Activated CD4-positive, alpha-beta T cell treated with anti-CD3 and anti-CD28 coated beads, Interleukin-2, amount 50 U/mL, for 1 hour (primary cell): Measurements from ENCODE around the gene CDK14.

ENCODE experiments used
- DNase-seq: peaks from one replicate; pipeline ENCODE4 v3.0.0-alpha.2; 2020

The CDK14 gene

DNA sequence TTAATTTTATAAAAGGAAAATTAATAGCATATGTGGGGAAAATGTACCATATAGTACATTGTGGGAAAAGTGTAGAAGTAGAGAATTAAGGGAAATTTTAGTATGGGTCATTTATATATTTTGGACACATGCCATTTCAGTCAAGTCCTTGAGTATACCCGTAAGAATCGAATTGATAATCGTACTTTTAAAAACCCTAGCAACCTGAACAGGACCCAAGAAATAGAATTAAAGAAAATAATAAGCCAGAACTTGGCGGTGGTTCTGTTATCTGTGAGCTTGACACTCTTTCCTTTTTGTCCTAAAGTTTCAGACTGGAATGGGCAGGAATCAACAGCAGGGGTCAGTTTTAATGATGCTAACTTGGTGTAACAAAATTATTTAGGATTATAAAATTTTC, 221.0 kb downstream of the CDK14 start:
- DNase-seq, result no peak

DNA sequence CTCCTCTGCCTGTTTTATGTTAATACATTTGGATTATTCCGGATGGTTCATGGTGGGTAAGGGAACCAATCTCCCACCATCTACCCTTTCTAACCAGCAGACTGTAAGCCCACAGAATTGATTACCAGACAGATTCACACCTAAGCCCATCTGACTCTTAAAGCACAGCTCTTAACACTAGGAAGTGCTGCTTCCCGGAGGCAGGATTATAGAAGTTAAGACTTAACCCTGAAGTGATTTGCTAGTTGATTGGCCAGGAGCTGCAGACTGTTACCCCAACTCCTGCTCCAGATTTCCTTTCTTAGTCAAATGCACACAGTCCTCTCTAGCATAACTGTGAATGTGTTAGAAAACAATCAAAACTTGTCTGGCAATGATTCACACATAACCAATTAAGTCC, 221.7 kb downstream of the CDK14 start:
- DNase-seq, result no peak

DNA sequence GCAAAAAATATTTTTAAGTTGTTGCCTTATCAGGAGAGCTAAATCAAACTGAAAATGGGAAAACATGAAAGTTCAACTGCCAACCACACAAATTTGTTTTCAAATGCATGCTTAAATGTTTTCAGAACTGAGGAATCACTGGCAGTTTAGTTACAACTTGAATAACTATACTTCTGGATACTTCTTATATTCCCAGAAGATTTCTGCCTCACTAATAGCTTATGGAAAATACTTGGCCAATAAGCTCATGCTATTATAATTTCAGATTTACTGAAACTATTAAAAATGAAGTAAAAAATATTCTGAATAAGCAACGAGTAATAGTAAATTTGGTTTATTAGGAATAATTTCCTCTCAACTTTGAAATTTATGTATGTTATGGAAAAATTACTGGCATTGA, 222.2 kb downstream of the CDK14 start:
- no peak for DNase-seq

DNA sequence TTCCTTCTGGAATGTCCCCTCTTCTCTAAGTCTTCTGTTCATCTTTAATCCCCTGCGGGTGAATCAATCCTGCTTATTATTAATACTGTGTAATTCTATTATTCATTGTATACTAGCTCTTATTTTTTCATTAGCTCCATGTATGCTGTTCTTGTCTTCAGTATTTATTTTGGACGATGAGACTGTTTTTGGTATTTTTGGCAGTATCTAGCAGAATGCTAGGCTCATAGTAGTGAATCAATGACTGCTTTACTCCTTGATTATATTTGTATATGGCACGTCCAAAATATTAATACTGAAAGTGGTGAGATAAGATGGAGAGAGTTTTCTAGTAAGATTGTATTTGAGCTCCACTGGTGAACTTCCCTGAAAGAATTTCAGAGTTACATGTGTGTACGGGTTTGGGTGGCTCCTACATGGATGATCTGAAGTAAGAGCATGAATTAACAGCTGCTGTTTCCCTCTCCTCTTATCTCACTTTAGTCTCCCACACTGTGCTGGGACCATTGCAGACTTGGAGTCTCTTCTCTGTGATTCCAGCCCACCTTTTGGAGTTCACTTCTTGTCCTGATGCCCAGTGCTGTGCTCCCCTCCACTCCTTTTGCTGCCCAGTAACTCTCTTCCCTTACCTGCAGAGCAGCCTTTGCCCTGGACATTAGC, 226.0 kb downstream of the CDK14 start:
- no peak for DNase-seq

DNA sequence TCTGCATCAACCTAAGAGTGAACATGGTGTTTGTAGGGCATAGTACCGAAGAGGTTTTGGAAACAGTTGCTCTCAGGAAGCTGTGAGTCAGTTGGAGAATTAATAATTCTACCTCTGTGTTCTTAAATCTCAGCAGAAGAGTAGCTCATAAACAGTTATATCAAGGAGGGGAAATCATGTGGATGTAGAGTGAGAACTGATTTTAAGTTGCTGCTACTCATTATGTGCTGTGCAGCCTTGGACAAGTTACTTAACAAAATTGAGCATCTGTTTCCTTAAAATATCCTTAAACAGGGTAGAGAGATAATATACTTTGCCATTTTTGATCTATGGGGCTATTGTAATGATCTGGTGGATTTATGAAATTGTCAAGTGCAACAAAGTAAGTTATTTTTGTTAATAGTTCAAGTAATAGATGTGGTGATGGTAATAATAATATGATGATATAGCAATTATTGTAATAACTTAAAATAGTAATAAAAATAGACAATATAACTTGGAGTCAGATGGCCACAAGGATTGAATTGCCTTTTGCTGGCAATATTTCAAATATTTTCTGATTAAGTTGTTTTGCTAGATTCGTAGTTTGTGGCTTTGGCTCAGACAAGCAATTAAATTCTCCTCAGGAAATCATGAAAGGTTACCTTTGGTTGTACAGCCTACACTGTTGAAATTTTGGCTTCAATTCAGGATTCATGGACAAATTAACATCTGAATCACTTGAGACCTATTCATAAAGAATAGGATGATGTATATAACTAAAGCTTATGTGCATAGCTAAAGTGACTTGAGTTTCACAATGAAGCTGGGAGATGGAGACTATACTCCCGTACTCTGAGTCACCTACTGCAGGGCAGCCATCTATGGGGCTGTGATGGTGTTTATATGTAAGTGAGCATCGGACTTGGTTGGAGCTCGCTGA, 228.5 kb downstream of the CDK14 start:
- no peak for DNase-seq

DNA sequence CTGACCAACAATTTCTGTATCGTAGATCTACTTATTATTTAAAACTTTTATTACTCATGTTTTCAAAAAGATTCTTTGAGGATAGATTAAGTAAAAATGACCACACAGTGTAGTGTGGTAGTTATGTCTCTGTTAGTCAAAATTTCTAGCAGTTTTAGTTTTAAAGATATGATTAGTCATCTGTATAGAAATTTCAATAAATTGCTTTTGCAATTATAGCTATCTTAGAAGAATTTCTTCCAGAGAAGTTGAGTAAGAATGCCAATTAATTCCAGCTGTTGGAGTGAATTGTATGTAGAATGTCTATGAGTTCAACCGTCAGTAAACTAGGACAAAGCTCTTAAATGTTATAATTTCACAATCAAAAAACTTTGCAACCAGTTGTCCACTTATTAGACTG, 229.7 kb downstream of the CDK14 start:
- no peak for DNase-seq

DNA sequence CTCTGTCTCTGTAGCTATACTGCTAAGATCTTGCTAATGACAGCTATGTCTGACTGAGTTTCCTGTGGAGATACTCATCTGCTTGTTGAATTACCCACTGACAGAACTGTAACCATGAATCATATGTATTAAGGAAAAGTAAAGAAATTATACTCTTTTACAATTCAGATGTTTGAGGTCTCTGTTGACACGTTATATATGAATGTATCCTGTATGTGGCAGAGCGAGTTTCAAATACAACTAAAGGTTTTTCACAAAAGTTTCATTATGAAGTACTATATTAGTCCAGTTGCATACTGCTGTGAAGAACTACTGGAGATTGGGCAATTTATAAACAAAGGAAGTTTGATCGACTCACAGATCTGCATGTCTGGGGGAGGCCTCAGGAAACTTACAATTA, 232.5 kb downstream of the CDK14 start:
- DNase-seq, result no peak

DNA sequence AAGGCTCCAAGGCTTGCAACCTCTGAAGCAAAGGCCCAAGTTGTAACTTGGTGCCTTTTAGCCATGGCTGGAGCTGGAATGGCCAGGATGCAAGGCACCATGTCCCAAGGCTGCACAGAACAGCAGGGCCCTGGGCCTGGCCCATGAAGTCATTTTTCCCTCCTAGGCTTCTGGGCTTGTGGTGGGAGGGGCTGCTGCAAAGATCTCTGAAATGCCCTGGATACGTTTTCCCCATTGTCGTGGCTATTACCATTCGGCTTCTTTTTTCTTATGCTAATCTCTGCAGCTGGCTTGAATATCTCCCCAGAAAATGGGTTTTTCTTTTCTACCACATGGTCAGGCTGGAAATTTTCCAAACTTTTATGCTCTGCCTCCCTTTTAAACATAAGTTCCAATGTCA, 234.2 kb downstream of the CDK14 start:
- no peak for DNase-seq

DNA sequence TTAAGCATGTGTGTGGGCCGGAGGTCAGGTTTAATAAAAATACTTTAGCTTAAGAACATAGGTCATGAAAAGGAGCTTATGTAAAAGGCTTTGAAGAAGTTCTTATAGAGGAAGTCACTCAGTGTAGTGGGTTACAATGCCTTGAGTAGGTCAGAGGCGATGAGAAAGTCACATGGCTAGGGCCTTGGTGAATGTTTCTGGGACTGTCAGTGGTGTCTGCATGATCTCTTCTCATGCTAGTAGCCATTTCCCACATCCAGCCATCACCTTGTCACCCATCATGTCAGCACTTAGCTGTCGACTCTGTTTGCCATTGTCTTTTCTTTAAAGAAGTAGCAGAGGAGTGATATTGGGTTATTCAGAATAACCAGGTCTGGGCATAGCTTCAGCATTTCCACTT, 236.6 kb downstream of the CDK14 start:
- DNase-seq, result no peak

DNA sequence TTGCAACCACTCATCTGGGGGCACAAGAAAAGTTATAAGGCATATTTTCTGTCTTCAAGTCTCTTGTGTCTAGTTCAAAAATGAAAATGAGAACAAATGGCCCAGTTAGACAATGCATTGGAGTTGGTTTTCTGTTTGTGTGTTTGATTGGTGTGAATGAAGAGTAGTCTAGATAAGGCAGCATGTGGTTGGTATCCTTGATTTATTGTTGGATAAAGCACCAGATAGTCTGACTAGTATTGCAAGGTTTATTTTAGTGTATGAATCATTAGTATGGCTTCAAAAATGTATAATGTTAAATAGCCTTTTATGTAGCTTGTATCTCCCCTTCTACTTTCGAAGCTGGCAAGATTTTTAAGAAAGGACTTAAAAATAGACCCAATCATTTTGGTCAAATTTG, 237.3 kb downstream of the CDK14 start:
- DNase-seq, result no peak

DNA sequence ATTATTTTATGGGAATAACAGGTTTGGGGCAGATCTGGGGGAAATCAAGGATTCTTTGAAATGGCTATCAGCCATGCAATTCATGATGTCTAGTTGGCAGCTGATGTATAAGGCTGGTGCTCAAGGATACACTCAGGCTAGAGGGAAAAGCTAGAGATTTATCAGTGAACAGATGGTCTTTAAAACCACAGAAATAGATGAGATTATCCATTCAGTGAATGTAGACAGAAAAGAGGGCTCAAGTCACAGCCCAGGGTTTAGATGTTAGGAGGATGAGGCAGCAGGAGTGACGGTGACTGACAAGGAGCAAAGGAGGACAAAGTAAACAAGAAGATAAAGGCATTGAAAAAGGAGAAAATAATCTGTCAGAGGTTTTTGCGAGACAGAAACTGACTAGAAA, 238.7 kb downstream of the CDK14 start:
- DNase-seq, result no peak

DNA sequence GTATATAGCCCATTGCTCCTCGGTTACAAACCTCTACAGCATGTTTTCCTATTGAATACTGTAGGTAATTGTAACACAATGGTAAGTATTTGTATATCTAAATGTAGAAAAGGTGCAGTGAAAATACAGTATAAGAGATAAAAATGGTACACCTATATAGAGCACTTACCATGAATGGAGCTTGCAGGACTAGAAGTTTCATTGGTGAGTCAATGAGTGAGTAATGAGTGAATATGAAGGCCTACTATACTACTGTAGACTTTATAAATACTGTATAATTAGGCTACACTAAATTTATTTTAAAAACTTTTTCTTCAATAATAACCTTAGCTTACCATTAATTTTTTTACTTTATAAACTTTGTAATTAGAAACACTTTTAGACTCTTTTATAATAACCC, 239.7 kb downstream of the CDK14 start:
- no peak for DNase-seq

DNA sequence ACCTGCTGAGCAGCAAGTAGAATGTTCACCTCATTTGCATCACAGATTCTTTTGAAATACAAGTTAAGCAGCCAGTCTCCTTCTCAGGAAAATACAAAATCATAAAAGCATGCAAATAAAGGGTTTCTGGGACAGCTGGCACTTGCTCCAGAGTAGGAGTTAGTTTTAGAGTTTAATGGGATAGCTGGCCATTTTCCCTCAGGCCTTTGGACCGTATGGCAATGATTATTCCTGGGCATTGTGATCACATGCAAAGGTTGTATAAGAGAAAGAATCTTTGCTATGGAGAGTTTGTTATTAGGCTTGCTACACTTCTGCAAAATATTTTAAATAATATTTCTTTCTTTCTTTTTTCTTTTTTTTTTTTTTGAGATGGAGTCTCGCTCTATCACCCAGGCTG, 240.8 kb downstream of the CDK14 start:
- DNase-seq, result no peak

DNA sequence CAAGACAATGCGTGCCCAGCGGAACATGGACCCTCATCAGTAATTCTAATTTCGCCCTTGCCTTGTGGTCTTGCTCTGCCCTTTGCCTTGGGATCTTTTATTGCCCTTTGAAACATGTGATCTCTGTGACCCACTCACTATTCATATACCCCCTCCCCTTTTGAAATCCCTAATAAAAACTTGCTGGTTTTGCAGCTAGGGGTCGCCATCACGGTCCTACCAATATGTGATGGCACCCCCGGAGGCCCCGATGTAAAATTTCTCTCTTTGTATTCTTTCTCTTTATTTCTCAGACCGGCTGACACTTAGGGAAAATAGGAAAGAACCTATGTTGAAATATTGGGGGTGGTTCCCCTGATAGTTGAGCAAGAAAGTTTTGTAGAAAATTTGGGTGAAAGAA, 242.7 kb downstream of the CDK14 start:
- no peak for DNase-seq

DNA sequence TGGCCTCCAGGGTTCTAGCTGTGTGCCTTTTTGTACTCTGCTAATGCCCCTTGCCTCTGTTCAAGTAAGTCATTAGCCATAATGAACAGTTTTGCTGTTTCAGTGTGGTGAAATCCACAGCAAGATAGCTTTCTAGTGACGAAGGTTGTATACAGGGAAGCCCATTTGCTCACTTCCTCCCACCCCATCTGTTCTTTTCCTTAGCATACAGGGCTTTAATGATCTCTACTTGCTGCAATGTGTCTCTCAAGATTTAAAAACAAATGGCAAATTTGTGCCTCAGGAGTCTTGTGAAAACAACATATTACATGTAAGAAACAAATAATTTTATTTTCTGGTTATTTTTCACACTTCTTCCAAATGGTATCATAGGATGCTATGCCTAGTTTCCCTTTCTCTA, 243.2 kb downstream of the CDK14 start:
- DNase-seq, result no peak

DNA sequence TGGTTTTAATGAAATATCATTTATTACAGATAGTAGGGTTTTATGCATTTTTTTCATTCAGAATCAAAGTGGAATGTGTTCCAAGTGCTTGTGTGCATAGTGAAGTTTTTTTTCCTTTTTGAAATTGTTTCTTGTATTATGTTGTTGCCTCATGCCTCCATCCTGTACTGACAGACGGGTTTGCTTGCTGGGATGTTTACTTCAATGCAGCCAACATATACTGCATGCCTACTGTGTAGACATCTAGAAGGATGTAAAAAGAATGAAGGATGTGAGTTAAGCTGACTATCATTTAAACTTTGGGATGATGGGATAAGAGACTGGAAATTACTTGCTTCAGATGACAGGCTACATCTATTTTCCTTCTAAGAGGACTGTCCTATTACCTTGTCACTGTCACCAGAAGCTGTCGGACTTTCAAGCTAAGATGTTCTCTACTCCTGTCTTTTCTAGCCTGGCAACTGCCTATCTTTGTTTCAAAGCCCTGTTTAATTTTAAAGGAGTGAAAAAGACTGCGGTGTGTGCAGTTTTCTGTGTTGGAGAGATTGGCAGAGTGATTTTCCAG, 243.7 kb downstream of the CDK14 start:
- no peak for DNase-seq

DNA sequence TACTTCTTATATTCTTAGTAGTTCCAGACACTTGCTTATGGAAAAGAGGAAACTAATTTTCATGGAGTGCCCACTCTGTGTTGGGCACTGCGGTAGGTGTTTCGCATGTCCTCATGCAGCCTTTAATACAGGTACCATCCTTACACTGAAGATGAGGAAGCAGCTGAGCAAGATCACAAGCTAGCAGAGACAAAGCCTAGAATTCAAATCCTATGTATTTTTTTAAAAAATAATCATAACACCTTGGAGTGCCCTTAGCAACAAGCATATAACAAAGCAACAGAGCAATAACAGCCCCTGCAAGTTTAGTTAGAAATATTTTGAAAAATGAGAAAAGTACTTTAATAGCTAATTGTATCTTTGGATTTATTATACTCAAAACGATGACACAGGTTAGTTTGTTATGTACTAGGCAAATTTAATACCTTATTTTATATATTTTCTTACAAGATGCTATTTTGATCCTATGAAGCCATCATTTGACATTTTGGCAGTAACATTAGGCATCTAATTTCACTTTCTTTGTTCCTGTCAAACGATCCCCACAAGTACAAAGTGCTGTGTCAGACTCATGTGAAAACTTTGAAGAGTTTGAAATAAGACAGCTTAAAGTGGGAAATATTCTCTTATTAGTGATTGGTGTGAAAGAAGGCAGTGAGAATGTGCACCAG, 245.8 kb downstream of the CDK14 start:
- DNase-seq, result no peak

DNA sequence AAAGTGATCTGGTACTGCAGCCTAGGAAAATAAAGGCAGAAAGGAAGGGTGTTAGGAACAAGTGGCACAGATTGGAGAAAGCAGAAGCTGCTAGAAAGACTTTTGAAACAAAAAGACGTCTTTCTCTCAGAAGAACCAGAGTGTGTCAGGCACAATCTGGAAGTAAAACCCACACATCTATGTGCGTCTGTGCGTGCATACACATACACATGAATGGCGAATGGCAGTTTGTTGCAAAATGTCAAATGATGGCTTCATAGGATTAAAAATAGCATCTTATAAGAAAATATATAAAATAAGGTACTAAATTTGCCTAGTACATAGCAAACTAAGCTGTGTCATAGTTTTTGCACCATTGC, 246.3 kb downstream of the CDK14 start:
- DNase-seq, result no peak

DNA sequence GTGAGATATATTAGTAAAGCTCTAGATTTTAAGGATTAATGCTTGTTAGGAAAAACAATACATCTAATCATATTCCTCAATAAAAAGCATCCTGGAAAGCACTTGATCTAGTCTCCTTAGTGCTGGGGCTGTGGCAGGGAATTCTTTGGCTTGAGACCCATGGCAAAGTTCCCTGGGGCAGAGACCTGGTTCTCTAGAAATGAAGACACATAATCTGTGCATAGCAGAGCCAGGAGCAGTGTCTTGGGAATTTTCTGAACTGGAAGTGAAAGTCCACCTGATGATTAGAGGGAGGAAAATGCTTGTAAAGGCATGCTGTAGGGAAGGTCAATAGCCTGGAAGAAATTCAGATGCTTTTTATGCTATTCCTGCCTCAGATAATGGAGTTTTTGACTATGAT, 247.4 kb downstream of the CDK14 start:
- no peak for DNase-seq

DNA sequence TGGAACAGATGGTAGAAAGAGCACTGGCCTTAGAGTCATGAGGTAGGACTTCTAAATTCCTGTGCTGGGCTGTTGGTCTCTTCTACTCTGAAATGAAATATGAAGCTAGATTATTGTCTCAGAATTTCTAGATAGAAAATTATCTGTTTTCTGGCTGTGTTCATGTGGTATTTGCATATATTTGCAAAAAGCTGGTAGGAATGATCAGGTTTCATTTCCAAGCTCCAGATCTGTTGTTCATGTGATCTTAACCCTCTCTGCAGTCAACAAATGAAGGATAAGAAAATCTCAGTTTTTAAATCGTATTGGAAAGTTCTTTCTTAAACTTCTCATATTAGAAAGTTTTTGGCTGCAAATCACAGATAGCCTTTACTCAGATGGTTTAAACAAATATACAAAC, 248.3 kb downstream of the CDK14 start:
- no peak for DNase-seq

DNA sequence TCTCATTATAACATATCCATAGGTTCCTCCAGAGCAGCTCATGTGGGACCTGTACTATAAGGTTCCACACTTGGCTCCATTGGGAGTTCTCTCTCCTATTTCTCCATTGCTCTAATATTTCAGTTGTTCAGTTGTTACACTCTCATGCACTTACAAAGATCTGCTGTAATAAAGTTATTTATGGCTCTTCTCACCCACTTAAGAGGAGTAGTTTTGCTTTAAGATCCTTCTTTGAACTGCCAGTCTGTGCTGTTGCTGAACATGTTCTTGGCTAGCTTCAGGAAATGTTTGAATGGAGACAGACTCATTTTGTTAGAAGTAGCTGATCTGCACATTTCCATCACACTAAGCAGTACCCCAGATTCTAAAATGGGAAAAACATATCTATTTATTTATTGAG, 250.1 kb downstream of the CDK14 start:
- DNase-seq, result no peak

DNA sequence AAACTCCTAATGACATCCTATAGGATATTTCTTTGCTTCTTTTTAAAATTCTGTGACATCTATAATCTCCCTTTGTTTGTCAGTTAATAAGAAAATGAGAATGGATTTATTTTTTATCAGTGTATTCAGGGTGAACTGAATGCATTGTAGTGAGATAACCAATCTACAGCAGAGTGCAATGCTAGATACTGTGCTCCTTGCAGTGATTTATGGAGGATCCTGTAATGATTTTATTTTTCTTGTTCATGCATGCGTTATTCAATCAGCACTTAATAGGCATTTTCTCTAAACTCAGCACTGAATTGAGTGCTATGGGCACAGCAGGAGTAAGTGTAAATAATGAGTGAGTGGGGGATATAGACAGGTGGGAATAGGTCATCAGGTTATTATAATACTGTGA, 253.9 kb downstream of the CDK14 start:
- no peak for DNase-seq

DNA sequence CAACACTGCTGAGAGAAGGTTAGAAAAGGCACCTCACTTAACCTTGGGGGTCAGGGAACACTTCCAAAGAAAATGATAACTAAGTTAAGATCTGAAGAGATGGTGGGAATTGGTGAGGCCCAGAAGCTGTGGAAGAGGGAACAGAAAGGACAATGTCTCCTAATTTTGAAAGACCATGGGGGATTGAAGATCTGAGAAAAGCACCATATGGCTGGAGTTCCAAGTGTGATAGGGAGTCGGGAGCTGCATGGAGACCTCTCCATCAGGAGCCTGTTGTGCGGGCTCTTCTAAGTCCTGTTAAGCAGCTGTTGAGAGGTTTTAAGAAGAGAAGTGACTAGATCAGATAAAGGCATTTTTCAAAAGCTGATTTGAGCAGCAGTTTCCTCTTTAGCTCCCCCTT, 254.3 kb downstream of the CDK14 start:
- DNase-seq, result no peak

DNA sequence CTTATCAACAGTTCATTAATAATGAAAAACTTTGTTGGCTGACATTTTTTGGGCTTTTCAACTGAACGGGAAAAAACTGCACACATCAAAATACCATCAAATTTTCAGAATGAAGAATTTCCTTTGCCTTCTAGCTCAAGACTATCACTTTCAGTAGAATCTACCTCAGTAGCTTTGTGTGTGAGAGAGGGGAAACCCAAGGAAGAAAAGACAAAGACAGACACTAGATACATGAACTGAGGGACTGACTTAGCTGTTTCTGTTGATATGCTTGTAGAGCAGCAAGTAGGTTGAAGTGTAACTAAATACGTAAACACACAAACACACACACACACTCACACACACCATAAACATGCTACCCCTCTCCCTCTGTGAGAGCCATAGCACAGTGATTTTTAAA, 257.1 kb downstream of the CDK14 start:
- no peak for DNase-seq
